Liver (tissue), 9 donors: ENCODE measurements around the gene TEC. TPM values are rescaled to one million over a fixed set of nuclear protein-coding genes. Genes with fewer than 3 reads are reported as not detected.
A peak's percentile ranks its signal among the peaks of the same experiment; 100 is the strongest.

Experiments
- DNase-seq: peaks from one replicate; pipeline ENCODE4 v3.0.0-alpha.2; 2017; ENCODE audit warnings: low spot score
- H3K27ac ChIP-seq, 2 donors: one replicate each; pipeline ENCODE4 v1.7.0; 2013; ENCODE audit warnings: inconsistent platforms in 2 of 2, low read length in 2 of 2, control low read depth in 1 of 2, low read depth in 1 of 2, mild to moderate bottlenecking in 1 of 2
- H3K27me3 ChIP-seq, 4 donors: one replicate each; pipeline versions ENCODE4 v1.6.1 to v1.7.0; 2013; ENCODE audit warnings: low read length in 3 of 4, inconsistent platforms in 1 of 4, mild to moderate bottlenecking in 1 of 4, moderate library complexity in 1 of 4; ENCODE audit not compliant: control insufficient read depth in 4 of 4, insufficient read depth in 4 of 4
- H3K36me3 ChIP-seq, 4 donors: one replicate each; pipeline versions ENCODE4 v1.6.1 to v1.7.0; 2013; ENCODE audit warnings: low read length in 3 of 4, mild to moderate bottlenecking in 3 of 4, low read depth in 1 of 4, moderate library complexity in 1 of 4; ENCODE audit not compliant: control insufficient read depth in 4 of 4, insufficient read depth in 3 of 4
- H3K4me1 ChIP-seq, 4 donors: one replicate each; pipeline versions ENCODE4 v1.6.1 to v1.7.0; 2013; ENCODE audit warnings: low read length in 3 of 4, mild to moderate bottlenecking in 3 of 4, moderate library complexity in 1 of 4; ENCODE audit not compliant: control insufficient read depth in 4 of 4, insufficient read depth in 4 of 4
- H3K4me3 ChIP-seq, 3 donors: one replicate each; pipeline versions ENCODE4 v1.6.1 to v1.7.0; 2013; ENCODE audit warnings: low read length in 3 of 3, control low read depth in 1 of 3, low read depth in 1 of 3, mild to moderate bottlenecking in 1 of 3
- H3K9ac ChIP-seq, 2 donors: one replicate each; pipeline ENCODE4 v1.7.0; 2013; ENCODE audit warnings: low read length in 2 of 2, mild to moderate bottlenecking in 2 of 2, moderate library complexity in 2 of 2, control low read depth in 1 of 2, low read depth in 1 of 2
- H3K9me3 ChIP-seq, 4 donors: one replicate each; pipeline versions ENCODE4 v1.6.1 to v1.7.0; 2013; ENCODE audit warnings: low read length in 3 of 4; ENCODE audit not compliant: control insufficient read depth in 4 of 4
- ATF3 ChIP-seq: IDR thresholded peaks from 2 replicates; pipeline ENCODE4 v1.6.1; 2016; ENCODE audit warnings: antibody characterized with exemption
- CTCF ChIP-seq: fragments of 150-350 bp; IDR thresholded peaks from 2 replicates; pipeline ENCODE4 v1.5.1; 2017; ENCODE audit warnings: improper control_type of control experiment, low read depth, low read length; ENCODE audit not compliant: missing input control
- EGR1 ChIP-seq, 2 donors: IDR thresholded peaks; 2 replicates each; pipeline ENCODE4 v1.6.1; 2016 to 2018; ENCODE audit warnings: antibody characterized with exemption in 2 of 2, low read depth in 2 of 2
- FOXA1 ChIP-seq: IDR thresholded peaks from 2 replicates; pipeline ENCODE4 v1.6.1; 2016; ENCODE audit warnings: antibody characterized with exemption
- FOXA2 ChIP-seq: IDR thresholded peaks from 2 replicates; pipeline ENCODE4 v1.6.1; 2016; ENCODE audit warnings: antibody characterized with exemption
- GABPA ChIP-seq, 2 donors: IDR thresholded peaks in 1 of 2; conservative IDR thresholded peaks in 1 of 2; 2 replicates each; pipeline ENCODE4 v1.6.1; 2016; ENCODE audit warnings: antibody characterized with exemption in 2 of 2, mild to moderate bottlenecking in 1 of 2, moderate library complexity in 1 of 2
- HNF4A ChIP-seq, 2 donors: conservative IDR thresholded peaks; 2 replicates each; pipeline ENCODE4 v1.6.1; 2016; ENCODE audit warnings: antibody characterized with exemption in 2 of 2, mild to moderate bottlenecking in 2 of 2
- HNF4G ChIP-seq: IDR thresholded peaks from 2 replicates; pipeline ENCODE4 v1.6.1; 2016; ENCODE audit warnings: antibody characterized with exemption
- JUND ChIP-seq, 2 donors: IDR thresholded peaks; 2 replicates each; pipeline ENCODE4 v1.6.1; 2016; ENCODE audit warnings: antibody characterized with exemption in 2 of 2
- NR2F2 ChIP-seq: IDR thresholded peaks from 2 replicates; pipeline ENCODE4 v1.6.1; 2016; ENCODE audit warnings: antibody characterized with exemption
- RAD21 ChIP-seq, 2 donors: IDR thresholded peaks; 2 replicates each; pipeline ENCODE4 v1.6.1; 2016; ENCODE audit warnings: antibody characterized with exemption in 2 of 2, mild to moderate bottlenecking in 2 of 2
- RXRA ChIP-seq, 2 donors: IDR thresholded peaks; 2 replicates each; pipeline ENCODE4 v1.6.1; 2017 to 2018; ENCODE audit warnings: antibody characterized with exemption in 2 of 2, mild to moderate bottlenecking in 1 of 2
- SP1 ChIP-seq: IDR thresholded peaks from 2 replicates; pipeline ENCODE4 v1.6.1; 2018; ENCODE audit warnings: antibody characterized with exemption, mild to moderate bottlenecking
- TAF1 ChIP-seq: conservative IDR thresholded peaks from 2 replicates; pipeline ENCODE4 v1.6.1; 2016; ENCODE audit warnings: antibody characterized with exemption, mild to moderate bottlenecking
- YY1 ChIP-seq: IDR thresholded peaks from 2 replicates; pipeline ENCODE4 v1.6.1; 2016; ENCODE audit warnings: antibody characterized with exemption, mild to moderate bottlenecking
- ZBTB33 ChIP-seq: IDR thresholded peaks from 2 replicates; pipeline ENCODE4 v1.6.1; 2016; ENCODE audit warnings: antibody characterized with exemption
- WGBS: extraction: QIAGEN DNeasy Blood & Tissue Kit; methylation state at CpG from one replicate; pipeline ENCODE4 v1.1.7; 2013; 5-methylcytosine and 5-hydroxymethylcytosine counted together
- polyA plus RNA-seq, 2 donors: library from polyadenylated mRNA; stranded (reverse) in 1 of 2; unstranded in 1 of 2; fragments of 200-250 nt in 1 of 2; fragments of >200 nt in 1 of 2; fragmentation: Nextera tagmentation in 1 of 2; extraction: Ambion mirVana in 1 of 2; gene quantifications; one replicate each; pipeline versions ENCODE4 v1.2.1 to v1.2.3, GENCODE V29; 2013 to 2015
- total RNA-seq, 2 donors: library from RNA; depleted of rRNA; stranded (reverse); fragments of >200 nt; gene quantifications; one replicate each; pipeline ENCODE4 v1.2.3, GENCODE V29; 2014
- donor health status: healthy.
- donor health status: healthy.
- donor health status: healthy.
- donor health status: healthy.
- donor health status: healthy.

TEC gene
- total and polyA plus RNA-seq, 4 donors: 1.1 to 4.7 (median 2.0) TPM

DNA sequence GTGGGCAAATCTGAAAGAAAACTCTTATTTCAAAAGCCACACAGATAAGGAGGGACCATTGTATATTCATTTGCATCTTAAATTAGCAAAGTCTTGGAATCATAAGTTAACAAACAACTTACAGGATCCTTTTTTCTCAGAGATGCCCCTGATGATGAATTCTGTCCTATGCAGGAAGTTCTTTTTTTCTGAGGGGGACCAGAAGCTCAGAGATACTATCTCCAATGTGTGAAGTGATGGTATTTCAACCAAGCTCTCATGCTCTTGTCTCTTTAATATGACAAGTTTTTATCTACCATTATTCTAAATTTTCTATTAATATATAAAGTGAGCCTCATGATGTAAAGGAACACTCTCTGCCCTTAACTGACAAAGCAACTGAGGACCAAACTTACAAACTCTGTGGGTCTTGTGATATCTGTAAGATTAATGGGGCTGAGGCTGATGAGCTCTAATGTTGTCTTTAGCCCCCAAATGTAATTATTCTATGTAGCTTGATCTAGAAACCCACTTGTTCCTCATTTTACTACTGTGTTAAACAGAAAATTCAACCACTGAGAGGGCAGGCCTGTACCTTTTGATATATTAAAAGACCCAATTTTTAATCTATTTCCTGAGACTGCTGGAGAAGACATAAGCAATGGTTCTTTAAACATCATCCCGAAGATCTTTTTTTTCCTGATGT is 27.0 kb downstream of the TEC start:
- Histone ChIP-seq H3K4me1 (peaks cover 0 to 7% (median 0%) of the 10 kb centered on the region in 4 donors), H3K27me3 (no peaks in the 10 kb centered on the region), H3K4me3 (no peak overlapping the region), H3K9ac (no peak overlapping the region), H3K27ac (no peak overlapping the region), H3K9me3 (no peaks in the 10 kb centered on the region), H3K36me3 (no peaks in the 10 kb centered on the region)
- 89% methylated on average over 1 of the region's 1 CpG for WGBS
- DNase-seq: no peak
- no peak for TF ChIP-seq HNF4G

- Histone ChIP-seq H3K4me3 (no peak overlapping the region), H3K36me3 (no peaks in the 10 kb centered on the region), H3K27ac (no peak overlapping the region), H3K27me3 (no peaks in the 10 kb centered on the region), H3K9ac (no peak overlapping the region), H3K9me3 (no peaks in the 10 kb centered on the region), H3K4me1 (peaks cover 0 to 7% (median 0%) of the 10 kb centered on the region in 4 donors)
- WGBS: 95% methylated on average over 2 of the region's 2 CpGs
- no peak for DNase-seq
- TF ChIP-seq FOXA1: no peak
Measured at GRCh38 chr4:48241731-48242130, 27.9 kb downstream of the TEC start.

DNA sequence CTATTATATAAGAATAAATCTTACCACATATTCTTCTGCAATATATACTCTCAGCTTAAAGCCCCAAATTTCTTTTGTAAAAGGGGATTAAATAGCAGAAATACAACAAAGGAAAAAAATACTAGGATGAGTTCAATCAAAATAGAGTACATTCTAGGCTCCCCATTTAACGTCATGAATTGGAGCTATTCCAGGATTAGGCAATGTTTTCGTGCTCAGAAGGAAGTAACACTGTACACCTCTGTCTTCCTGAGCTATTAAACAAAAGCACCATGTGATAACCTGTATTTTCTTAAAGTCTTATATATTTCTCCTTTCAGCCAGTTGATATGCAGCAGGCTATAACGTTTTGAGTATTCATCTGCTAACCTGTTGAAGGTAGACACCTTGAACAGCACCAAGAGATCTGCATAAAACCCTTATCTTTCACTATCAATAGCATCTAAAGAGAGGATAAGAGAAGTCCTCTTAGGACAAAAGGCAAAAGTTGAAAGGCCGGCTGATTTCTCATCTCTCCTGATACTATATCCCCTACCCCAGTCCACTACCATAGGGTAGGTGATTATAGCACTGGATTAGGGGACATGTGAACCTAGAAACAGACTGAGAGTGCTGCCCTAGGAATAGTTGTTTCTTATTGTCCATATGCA is 31.5 kb downstream of the TEC start:
- 20% methylated on average over 4 of the region's 4 CpGs for WGBS
- Histone ChIP-seq H3K27me3 (no peaks in the 10 kb centered on the region), H3K4me3 (no peak overlapping the region), H3K36me3 (no peaks in the 10 kb centered on the region), H3K27ac (peak overlapping the region in 1 of 2 donors; percentile 6), H3K4me1 (peaks cover 0 to 7% (median 0%) of the 10 kb centered on the region in 4 donors), H3K9ac (no peak overlapping the region), H3K9me3 (no peaks in the 10 kb centered on the region)
- no peak for DNase-seq
- TF ChIP-seq NR2F2: no peak
- TF ChIP-seq FOXA1: no peak
- TF ChIP-seq HNF4G: no peak
- TF ChIP-seq ATF3: no peak
- TF ChIP-seq HNF4A (conservative IDR thresholded peaks at IDR 0.05): peak in 1 of 2 donors; percentile 35
- no peak for TF ChIP-seq TAF1
- peak in 1 of 2 donors; percentile 12 for TF ChIP-seq JUND (IDR thresholded peaks at IDR 0.05)

- DNase-seq: no peak
- Histone ChIP-seq H3K27me3 (no peaks in the 10 kb centered on the region), H3K9me3 (no peaks in the 10 kb centered on the region), H3K9ac (no peak overlapping the region), H3K4me1 (peaks cover 0 to 7% (median 0%) of the 10 kb centered on the region in 4 donors), H3K36me3 (no peaks in the 10 kb centered on the region), H3K4me3 (no peak overlapping the region), H3K27ac (no peak overlapping the region)
- TF ChIP-seq ZBTB33 (no peak), YY1 (no peak), SP1 (no peak), RAD21 (IDR thresholded peaks at IDR 0.05) (no peak), GABPA (IDR thresholded peaks at IDR 0.05 in 1 of 2, conservative IDR thresholded peaks at IDR 0.05 in 1 of 2) (no peak), JUND (IDR thresholded peaks at IDR 0.05) (no peak), HNF4A (conservative IDR thresholded peaks at IDR 0.05) (no peak), EGR1 (IDR thresholded peaks at IDR 0.05; ENCODE audit: low read depth in 2 of 2) (no peak), NR2F2 (no peak), FOXA1 (no peak), RXRA (IDR thresholded peaks at IDR 0.05) (no peak), FOXA2 (no peak), HNF4G (no peak), CTCF (no peak), TAF1 (no peak), ATF3 (no peak)
- 95% methylated on average over 1 of the region's 1 CpG for WGBS
Measured at GRCh38 chr4:48235050-48235449, 34.6 kb downstream of the TEC start.
